WTC11 (cell line): ENCODE results near the gene PEX10. TPM values are rescaled to one million over a fixed set of nuclear protein-coding genes. Genes with fewer than 3 reads are reported as not detected.

Experiments used
- ATAC-seq: fragments of 200-7000 bp; cut with Tn5 transposase; 2 replicates; pipeline ENCODE4 v1.10.0; 2021; ENCODE audit warnings: mild to moderate bottlenecking, moderate library complexity
- CTCF ChIA-PET: fragments of 300-600 bp; sonication (Branson Sonifier 250); formaldehyde crosslinking; loops from one replicate; lab custom pipeline; 2021; ENCODE audit warnings: antibody characterized with exemption; lab: Charles Lee
- POLR2A ChIA-PET: fragments of 350-600 bp; sonication (Branson Sonifier 250); formaldehyde crosslinking; loops from one replicate; lab custom pipeline; 2021; ENCODE audit warnings: antibody characterized with exemption; lab: Charles Lee
- DNase-seq: peaks from one replicate; pipeline ENCODE4 v3.0.0; 2021; ENCODE audit warnings: low spot score
- H3K27ac Mint-ChIP-seq: 2 replicates; pipeline ENCODE4 v1.8.0; 2021; ENCODE audit warnings: mixed read lengths
- H3K27me3 Mint-ChIP-seq: 2 replicates; pipeline ENCODE4 v1.8.0; 2021; ENCODE audit warnings: low read depth, mild to moderate bottlenecking, moderate library complexity, mixed read lengths
- H3K36me3 Mint-ChIP-seq: 2 replicates; pipeline ENCODE4 v1.8.0; 2021; ENCODE audit warnings: mixed read lengths
- H3K4me1 Mint-ChIP-seq: 2 replicates; pipeline ENCODE4 v1.8.0; 2022; ENCODE audit warnings: mixed read lengths
- H3K4me3 Mint-ChIP-seq: 2 replicates; pipeline ENCODE4 v1.8.0; 2021; ENCODE audit warnings: mild to moderate bottlenecking, moderate library complexity, mixed read lengths
- H3K9me3 Mint-ChIP-seq: 2 replicates; pipeline ENCODE4 v1.8.0; 2021; ENCODE audit warnings: mixed read lengths
- GTF2I ChIP-seq: fragments of 250-450 bp; sonication (Bioruptor Pico); conservative IDR thresholded peaks from 2 replicates; pipeline ENCODE4 v1.4.0; 2021; ENCODE audit warnings: mild to moderate bottlenecking
- JUN ChIP-seq: sonication (generic); formaldehyde crosslinking; IDR thresholded peaks from 2 replicates; pipeline ENCODE4 v1.8.0; 2023; ENCODE audit warnings: mild to moderate bottlenecking, missing genetic modification reagents
- NR1H2 ChIP-seq: sonication (generic); formaldehyde crosslinking; IDR thresholded peaks from 2 replicates; pipeline ENCODE4 v1.9.0; 2021; ENCODE audit warnings: mild to moderate bottlenecking, moderate library complexity, missing genetic modification reagents
- PRRX2 ChIP-seq: fragments of 250-450 bp; sonication (Bioruptor Pico); IDR thresholded peaks from 2 replicates; pipeline ENCODE4 v1.8.0; 2021; ENCODE audit warnings: mild to moderate bottlenecking
- TEAD1 ChIP-seq: sonication (generic); formaldehyde crosslinking; IDR thresholded peaks from 2 replicates; pipeline ENCODE4 v1.8.0; 2022; ENCODE audit warnings: mild to moderate bottlenecking, missing genetic modification reagents
- TP53 ChIP-seq: sonication (generic); formaldehyde crosslinking; IDR thresholded peaks from 2 replicates; pipeline ENCODE4 v1.8.1; 2023; ENCODE audit warnings: mild to moderate bottlenecking, missing genetic modification reagents
- ZNF396 ChIP-seq: fragments of 250-450 bp; sonication (Bioruptor Pico); IDR thresholded peaks from 2 replicates; pipeline ENCODE4 v1.8.0; 2021; ENCODE audit warnings: mild to moderate bottlenecking, moderate library complexity, borderline replicate concordance
- total RNA-seq: library from RNA; stranded (reverse); gene quantifications from 3 replicates; pipeline ENCODE4 v1.2.3, GENCODE V29; 2021
- TF ChIP-seq, protein P1 (sequence below): sonication (generic); formaldehyde crosslinking; IDR thresholded peaks from 2 replicates; pipeline ENCODE4 v1.8.1; 2023; ENCODE audit warnings: mild to moderate bottlenecking, missing genetic modification reagents
- TF ChIP-seq, protein P2 (sequence below): sonication (generic); formaldehyde crosslinking; IDR thresholded peaks from 2 replicates; pipeline ENCODE4 v1.8.1; 2022; ENCODE audit warnings: low read depth, mild to moderate bottlenecking, moderate library complexity, missing genetic modification reagents, borderline replicate concordance
- TF ChIP-seq, protein P3 (sequence below): sonication (generic); formaldehyde crosslinking; conservative IDR thresholded peaks from 2 replicates; pipeline ENCODE4 v1.8.1; 2022; ENCODE audit warnings: mild to moderate bottlenecking, missing genetic modification reagents
- TF ChIP-seq, protein P4 (sequence below): fragments of 200-600 bp; IDR thresholded peaks from 2 replicates; pipeline ENCODE4 v1.8.0; 2022; ENCODE audit warnings: antibody characterized with exemption
- TF ChIP-seq, protein P5 (sequence below): sonication (generic); formaldehyde crosslinking; IDR thresholded peaks from 2 replicates; pipeline ENCODE4 v1.8.1; 2023; ENCODE audit warnings: mild to moderate bottlenecking, missing genetic modification reagents, moderate library complexity

The PEX10 gene
- total RNA-seq, 1 experiment from 2014 or later: 29.3 TPM

DNA sequence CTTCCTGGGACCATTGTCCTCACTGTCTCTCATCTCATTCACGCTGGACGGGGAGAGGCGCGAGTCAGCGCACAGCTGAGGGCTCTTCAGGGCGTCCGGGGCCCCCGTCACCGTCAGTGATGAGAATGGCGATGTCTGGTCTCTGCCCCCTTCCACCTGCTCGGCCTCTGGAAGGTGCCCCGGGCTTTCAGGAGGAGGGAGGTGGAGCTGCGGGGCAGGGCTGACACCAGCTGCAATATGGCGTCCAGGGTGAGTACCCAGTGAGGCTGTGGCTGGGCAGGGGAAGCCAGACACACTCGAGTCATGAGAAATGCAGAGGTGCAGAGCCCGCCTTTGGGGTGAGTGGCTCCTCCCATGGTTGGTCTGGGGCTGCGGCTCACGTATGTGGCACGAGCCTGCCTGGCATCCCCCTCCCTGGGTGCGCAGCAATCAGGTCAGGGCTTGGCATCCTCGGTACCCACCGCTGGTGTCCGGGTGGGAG is 36.1 kb downstream of the PEX10 start (continued):
- TF ChIP-seq, protein P1, sequence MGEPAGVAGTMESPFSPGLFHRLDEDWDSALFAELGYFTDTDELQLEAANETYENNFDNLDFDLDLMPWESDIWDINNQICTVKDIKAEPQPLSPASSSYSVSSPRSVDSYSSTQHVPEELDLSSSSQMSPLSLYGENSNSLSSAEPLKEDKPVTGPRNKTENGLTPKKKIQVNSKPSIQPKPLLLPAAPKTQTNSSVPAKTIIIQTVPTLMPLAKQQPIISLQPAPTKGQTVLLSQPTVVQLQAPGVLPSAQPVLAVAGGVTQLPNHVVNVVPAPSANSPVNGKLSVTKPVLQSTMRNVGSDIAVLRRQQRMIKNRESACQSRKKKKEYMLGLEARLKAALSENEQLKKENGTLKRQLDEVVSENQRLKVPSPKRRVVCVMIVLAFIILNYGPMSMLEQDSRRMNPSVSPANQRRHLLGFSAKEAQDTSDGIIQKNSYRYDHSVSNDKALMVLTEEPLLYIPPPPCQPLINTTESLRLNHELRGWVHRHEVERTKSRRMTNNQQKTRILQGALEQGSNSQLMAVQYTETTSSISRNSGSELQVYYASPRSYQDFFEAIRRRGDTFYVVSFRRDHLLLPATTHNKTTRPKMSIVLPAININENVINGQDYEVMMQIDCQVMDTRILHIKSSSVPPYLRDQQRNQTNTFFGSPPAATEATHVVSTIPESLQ (CRISPR knock-in tag): no peak

DNA sequence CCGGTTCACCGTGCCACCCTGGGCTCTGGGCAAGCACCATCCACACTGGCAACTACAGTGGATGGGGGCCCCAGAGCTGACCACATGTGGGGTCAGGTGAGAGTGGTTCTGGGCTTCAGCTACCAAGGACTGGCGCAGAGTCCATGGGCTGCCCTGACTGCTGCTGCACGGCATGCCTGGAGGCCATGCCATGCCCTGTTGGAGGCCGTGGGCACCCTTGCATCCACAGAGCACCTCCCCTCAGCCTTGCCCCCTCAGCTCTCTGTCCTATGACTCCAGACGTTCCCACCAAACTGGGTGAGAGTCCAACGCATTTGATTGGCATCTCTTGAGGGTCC is 36.5 kb downstream of the PEX10 start:
- H3K27me3 Mint-ChIP-seq: no peaks in the 10 kb centered on the region

DNA sequence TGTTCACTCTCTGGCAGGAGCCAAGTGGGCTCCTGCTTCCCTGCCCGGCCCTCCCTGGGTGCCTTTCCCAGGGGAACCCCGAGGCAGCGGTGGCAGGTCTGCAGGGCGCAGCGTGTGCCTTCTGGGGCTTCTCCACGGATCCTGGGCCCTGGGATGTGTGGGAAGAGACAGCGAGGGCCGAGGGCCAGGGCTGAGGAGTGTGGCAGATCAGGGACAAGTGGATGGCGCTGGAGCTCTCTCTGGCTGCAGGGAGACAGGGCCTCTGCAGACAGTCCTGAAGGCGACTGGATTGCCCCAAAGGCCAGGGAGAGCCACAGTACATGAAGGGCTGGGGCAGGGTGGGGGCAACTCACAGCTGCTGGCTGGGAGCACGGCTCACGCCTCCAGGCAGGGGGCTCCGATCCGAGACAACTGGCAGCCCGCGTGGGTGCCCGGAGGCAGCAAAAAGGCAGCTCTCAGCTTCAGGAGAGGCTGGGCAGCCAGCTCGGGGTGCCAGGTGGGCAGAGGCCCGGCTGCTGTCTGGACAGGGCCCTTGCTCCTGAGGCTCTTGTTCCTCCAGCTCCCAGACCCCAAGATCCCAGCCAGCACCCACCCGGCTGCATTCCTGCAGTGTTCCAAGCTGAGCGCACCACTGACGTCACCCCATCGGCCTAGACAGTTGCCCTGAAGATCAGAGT is 37.0 kb downstream of the PEX10 start:
- Mint-ChIP-seq H3K4me3 (no peak overlapping the region), H3K36me3 (0 out of 2 replicates have a peak, but pooled peaks cover 3% of the 10 kb centered on the region), H3K27me3 (no peaks in the 10 kb centered on the region), H3K9me3 (no peaks in the 10 kb centered on the region), H3K4me1 (no peaks in the 10 kb centered on the region), H3K27ac (no peak overlapping the region)
- ATAC-seq (no peak; the same call in 1 of the 2 replicates), DNase-seq (no peak)
- POLR2A ChIA-PET: no interaction called here
- CTCF ChIA-PET: interaction anchor here (0.6 to 1.9 kb wide), 3 partner anchors 180 to 327 kb away, joined by 4 to 8 read pairs (median 4); partner anchors contain the start of gene FAAP20
- TF ChIP-seq, protein P2, sequence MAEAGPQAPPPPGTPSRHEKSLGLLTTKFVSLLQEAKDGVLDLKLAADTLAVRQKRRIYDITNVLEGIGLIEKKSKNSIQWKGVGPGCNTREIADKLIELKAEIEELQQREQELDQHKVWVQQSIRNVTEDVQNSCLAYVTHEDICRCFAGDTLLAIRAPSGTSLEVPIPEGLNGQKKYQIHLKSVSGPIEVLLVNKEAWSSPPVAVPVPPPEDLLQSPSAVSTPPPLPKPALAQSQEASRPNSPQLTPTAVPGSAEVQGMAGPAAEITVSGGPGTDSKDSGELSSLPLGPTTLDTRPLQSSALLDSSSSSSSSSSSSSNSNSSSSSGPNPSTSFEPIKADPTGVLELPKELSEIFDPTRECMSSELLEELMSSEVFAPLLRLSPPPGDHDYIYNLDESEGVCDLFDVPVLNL (CRISPR knock-in tag): no peak

More for the DNA sequence above, 36.5 kb downstream of the PEX10 start:
- H3K4me3 Mint-ChIP-seq: no peak overlapping the region
- no peaks in the 10 kb centered on the region for H3K9me3 Mint-ChIP-seq
- TF ChIP-seq, protein P1 (CRISPR knock-in tag): no peak
- no peak for TF ChIP-seq ZNF396 (CRISPR knock-in tag)
- TF ChIP-seq, protein P2 (CRISPR knock-in tag): no peak
- TF ChIP-seq, protein P3, sequence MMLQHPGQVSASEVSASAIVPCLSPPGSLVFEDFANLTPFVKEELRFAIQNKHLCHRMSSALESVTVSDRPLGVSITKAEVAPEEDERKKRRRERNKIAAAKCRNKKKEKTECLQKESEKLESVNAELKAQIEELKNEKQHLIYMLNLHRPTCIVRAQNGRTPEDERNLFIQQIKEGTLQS (CRISPR knock-in tag): no peak
- TF ChIP-seq GTF2I (CRISPR knock-in tag): no peak
- TF ChIP-seq NR1H2 (CRISPR knock-in tag): no peak
- no peaks in the 10 kb centered on the region for H3K4me1 Mint-ChIP-seq
- H3K36me3 Mint-ChIP-seq: 0 out of 2 replicates have a peak, but pooled peaks cover 3% of the 10 kb centered on the region
- no peak for ATAC-seq
- ChIA-PET POLR2A (no interaction called here), CTCF (interaction anchor here (0.6 to 1.9 kb wide), 3 partner anchors 180 to 327 kb away, joined by 4 to 8 read pairs (median 4); partner anchors contain the start of gene FAAP20)
- DNase-seq: no peak
- no peak overlapping the region for H3K27ac Mint-ChIP-seq

DNA sequence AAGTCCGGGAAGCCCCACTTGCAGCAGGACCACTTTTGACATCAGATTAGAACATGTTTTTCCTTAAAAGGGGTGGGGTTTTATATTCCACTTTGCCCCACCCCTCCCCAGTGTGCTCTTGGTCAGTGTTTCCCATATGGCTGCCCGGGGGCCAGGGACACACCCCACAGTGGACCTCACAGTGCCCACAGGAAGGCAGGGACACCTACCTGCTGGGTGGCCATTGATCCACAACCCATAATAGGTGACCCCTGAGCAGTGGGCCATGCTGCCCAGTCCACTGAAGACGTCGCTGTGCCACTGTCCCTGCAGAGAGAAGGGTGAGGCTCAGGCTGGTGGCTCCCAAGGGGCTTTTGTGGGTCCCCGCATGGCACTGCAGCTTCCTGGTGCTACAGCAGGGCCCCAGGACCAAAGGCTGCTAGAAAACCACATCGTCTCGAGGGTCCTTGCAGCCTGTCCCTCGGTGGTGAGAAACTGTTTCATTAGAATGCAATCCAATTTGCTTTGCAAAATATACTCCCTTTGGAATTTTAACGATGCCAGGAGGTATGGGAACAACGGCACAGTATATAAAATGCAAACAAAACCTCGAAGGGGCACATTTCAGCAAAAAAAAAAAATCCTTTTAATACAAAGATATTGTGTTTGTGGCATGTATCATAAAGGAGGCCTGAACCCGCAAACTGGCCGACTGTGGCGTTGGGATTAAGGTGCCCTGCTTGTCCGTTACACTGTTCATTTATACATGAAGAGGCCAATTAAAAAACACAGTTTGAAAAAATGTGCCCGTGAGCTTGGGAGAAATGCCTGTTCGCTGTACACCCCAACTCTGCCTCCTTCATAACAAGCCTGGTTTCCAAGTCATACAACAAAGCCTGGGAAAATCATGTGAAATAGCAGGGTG is 37.9 kb downstream of the PEX10 start:
- Mint-ChIP-seq H3K27ac (no peak overlapping the region), H3K4me1 (no peaks in the 10 kb centered on the region), H3K27me3 (no peaks in the 10 kb centered on the region), H3K4me3 (no peak overlapping the region), H3K36me3 (0 out of 2 replicates have a peak, but pooled peaks cover 5% of the 10 kb centered on the region), H3K9me3 (no peaks in the 10 kb centered on the region)
- ATAC-seq: no peak
- POLR2A ChIA-PET: no interaction called here
- TF ChIP-seq JUN: no peak
- TF ChIP-seq PRRX2 (CRISPR knock-in tag): no peak
- TF ChIP-seq TEAD1: no peak
- TF ChIP-seq, protein P4, sequence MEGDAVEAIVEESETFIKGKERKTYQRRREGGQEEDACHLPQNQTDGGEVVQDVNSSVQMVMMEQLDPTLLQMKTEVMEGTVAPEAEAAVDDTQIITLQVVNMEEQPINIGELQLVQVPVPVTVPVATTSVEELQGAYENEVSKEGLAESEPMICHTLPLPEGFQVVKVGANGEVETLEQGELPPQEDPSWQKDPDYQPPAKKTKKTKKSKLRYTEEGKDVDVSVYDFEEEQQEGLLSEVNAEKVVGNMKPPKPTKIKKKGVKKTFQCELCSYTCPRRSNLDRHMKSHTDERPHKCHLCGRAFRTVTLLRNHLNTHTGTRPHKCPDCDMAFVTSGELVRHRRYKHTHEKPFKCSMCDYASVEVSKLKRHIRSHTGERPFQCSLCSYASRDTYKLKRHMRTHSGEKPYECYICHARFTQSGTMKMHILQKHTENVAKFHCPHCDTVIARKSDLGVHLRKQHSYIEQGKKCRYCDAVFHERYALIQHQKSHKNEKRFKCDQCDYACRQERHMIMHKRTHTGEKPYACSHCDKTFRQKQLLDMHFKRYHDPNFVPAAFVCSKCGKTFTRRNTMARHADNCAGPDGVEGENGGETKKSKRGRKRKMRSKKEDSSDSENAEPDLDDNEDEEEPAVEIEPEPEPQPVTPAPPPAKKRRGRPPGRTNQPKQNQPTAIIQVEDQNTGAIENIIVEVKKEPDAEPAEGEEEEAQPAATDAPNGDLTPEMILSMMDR: no peak
- TF ChIP-seq, protein P5, sequence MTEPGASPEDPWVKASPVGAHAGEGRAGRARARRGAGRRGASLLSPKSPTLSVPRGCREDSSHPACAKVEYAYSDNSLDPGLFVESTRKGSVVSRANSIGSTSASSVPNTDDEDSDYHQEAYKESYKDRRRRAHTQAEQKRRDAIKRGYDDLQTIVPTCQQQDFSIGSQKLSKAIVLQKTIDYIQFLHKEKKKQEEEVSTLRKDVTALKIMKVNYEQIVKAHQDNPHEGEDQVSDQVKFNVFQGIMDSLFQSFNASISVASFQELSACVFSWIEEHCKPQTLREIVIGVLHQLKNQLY: no peak
- no peak for TF ChIP-seq TP53
- CTCF ChIA-PET: interaction anchor here (1.9 kb wide), 1 partner anchor 179 kb away, joined by 8 read pairs; the partner anchor contains the start of gene FAAP20
- no peak for DNase-seq
